ENCODE data around the gene RNF115. TPM values are rescaled to one million over a fixed set of nuclear protein-coding genes. Genes with fewer than 3 reads are reported as not detected.
A peak's percentile ranks its signal among the peaks of the same experiment; 100 is the strongest.

Gene RNF115
- total RNA-seq, 1 experiment from 2014 or later = 9.5 TPM

DNA sequence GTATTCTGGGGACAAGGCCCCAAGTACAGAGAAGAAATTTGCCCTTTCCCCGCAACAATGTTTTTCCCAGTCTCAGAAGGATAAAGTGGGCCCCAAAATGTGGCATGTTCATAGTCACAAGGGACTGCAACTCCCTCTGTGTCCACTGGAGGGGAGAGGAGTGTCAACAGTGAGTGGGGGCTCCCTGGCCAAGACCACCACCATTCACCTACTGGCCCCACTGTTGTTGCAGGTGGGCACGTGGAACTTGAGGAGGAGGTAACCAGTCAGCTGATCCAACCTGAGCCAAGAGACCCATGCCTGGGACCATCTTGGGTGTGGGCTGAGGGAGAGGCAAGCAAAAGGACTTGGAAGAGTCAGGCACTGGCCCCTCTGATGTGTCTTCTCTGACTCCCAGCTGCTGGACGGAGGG lies 22.3 kb upstream of the RNF115 start:
- POLR2A ChIA-PET = interaction anchor here (2.0 to 3.7 kb wide), 2 partner anchors 13 to 112 kb away, joined by 6 to 17 read pairs; partner anchors contain the start of genes LIX1L and PIAS3

More for the DNA sequence above, 22.3 kb upstream of the RNF115 start:
- TF ChIP-seq RAD21 (IDR thresholded peaks at IDR 0.05; ENCODE audit: low read depth) = peak; percentile 26; the same call in 1 of the 2 replicates
- TF ChIP-seq, protein P1, sequence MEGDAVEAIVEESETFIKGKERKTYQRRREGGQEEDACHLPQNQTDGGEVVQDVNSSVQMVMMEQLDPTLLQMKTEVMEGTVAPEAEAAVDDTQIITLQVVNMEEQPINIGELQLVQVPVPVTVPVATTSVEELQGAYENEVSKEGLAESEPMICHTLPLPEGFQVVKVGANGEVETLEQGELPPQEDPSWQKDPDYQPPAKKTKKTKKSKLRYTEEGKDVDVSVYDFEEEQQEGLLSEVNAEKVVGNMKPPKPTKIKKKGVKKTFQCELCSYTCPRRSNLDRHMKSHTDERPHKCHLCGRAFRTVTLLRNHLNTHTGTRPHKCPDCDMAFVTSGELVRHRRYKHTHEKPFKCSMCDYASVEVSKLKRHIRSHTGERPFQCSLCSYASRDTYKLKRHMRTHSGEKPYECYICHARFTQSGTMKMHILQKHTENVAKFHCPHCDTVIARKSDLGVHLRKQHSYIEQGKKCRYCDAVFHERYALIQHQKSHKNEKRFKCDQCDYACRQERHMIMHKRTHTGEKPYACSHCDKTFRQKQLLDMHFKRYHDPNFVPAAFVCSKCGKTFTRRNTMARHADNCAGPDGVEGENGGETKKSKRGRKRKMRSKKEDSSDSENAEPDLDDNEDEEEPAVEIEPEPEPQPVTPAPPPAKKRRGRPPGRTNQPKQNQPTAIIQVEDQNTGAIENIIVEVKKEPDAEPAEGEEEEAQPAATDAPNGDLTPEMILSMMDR (IDR thresholded peaks at IDR 0.05 in 2 of 3, conservative IDR thresholded peaks at IDR 0.05 in 1 of 3; ENCODE audit: borderline replicate concordance in 1 of 3, insufficient read depth in 1 of 3, low read depth in 2 of 3, low read length in 2 of 3) = peak in 2 of 3 experiments; percentile 77 to 81; a peak in 4 of 6 replicates
- TF ChIP-seq ELF1 (IDR thresholded peaks at IDR 0.05; ENCODE audit: borderline replicate concordance, low read depth) = no peak
- no peak overlapping the region for H3K9ac ChIP-seq (ENCODE audit: low read length)
- H3K27me3 ChIP-seq (ENCODE audit: insufficient read depth, low read length) = no peaks in the 10 kb centered on the region
- peaks cover 28 to 32% of the 10 kb centered on the region in 2 experiments for H3K36me3 ChIP-seq (ENCODE audit: control insufficient read depth in 1 of 2, insufficient read depth in 2 of 2, low read length in 2 of 2)
- no peak overlapping the region; the same call in 1 of the 2 replicates for H3K27ac ChIP-seq (ENCODE audit: low read depth, low read length)
- DNase-seq (ENCODE audit: low read depth, low spot score) = no peak
- H4K20me1 ChIP-seq (ENCODE audit: insufficient read depth) = no peaks in the 10 kb centered on the region
- CTCF ChIA-PET = interaction anchor here (1.3 to 7.6 kb wide), 4 partner anchors 9 to 165 kb away, joined by 4 to 87 read pairs (median 11); partner anchors contain the start of genes LIX1L and PIAS3
- H3K79me2 ChIP-seq (ENCODE audit: insufficient read depth, low read length) = no peaks in the 10 kb centered on the region
- intact Hi-C loops (cut with micrococcal nuclease) = loop anchor here (5.0 kb wide), 1 partner anchor 61 kb away; no protein-coding TSS in a partner anchor
- peaks cover 4 to 14% of the 10 kb centered on the region in 2 experiments for H3K4me1 ChIP-seq (ENCODE audit: control insufficient read depth in 1 of 2, insufficient read depth in 2 of 2, low read length in 2 of 2)
- ATAC-seq = peak; percentile 57
- no peaks in the 10 kb centered on the region for H3K9me2 ChIP-seq (ENCODE audit: insufficient read depth)
- BruUV-seq (replicated peaks) = no TSS peak
- H3K4me2 ChIP-seq (ENCODE audit: low read length) = peak overlapping the region; percentile 81
- peak overlapping the region in 1 of 2 experiments; percentile 49; a peak in 1 of 4 replicates for H3K4me3 ChIP-seq (replicated peaks in 1 of 2; ENCODE audit: low read depth in 1 of 2, low read length in 2 of 2)
- no peak overlapping the region for H2AFZ ChIP-seq (ENCODE audit: low read depth, low read length, poor library complexity, severe bottlenecking)
- no peaks in the 10 kb centered on the region for H3K9me3 ChIP-seq (ENCODE audit: control insufficient read depth in 1 of 2, insufficient read depth in 1 of 2, low read depth in 1 of 2, low read length in 2 of 2)
- RAD21 ChIA-PET (ENCODE audit: low non-redundant PET in 1 of 2, low total read pairs in 2 of 2, uncharacterized antibody in 2 of 2, unreplicated experiment in 2 of 2) = interaction anchor here in 1 of 2 experiments (1.1 kb wide), 1 partner anchor 12 kb away, joined by 3 read pairs; the partner anchor contains the start of gene PIAS3

All from HCT116 (cell line).